GM10248 (cell line): ENCODE results near the gene MICALL2.

Source experiments
- CTCF ChIA-PET: fragments of 300-600 bp; sonication (Branson Sonifier 250); formaldehyde crosslinking; extraction: SDS; loops from one replicate; lab custom pipeline; 2021; ENCODE audit warnings: antibody characterized with exemption; lab: Yijun Ruan, JAX
- POLR2A ChIA-PET: fragments of 350-650 bp; sonication (Branson Sonifier 250); formaldehyde crosslinking; extraction: SDS; loops from one replicate; lab custom pipeline; 2020; ENCODE audit warnings: antibody characterized with exemption; lab: Yijun Ruan, JAX
- DNase-seq: peaks from one replicate; pipeline ENCODE4 v3.0.0; 2012; ENCODE audit errors: extremely low spot score
- TF ChIP-seq, protein P1 (sequence below): IDR thresholded peaks from 2 replicates; pipeline ENCODE4 v1.5.1; 2012; ENCODE audit warnings: mild to moderate bottlenecking, low read depth; ENCODE audit errors: extremely low read depth, missing control alignments, control extremely low read depth

The MICALL2 gene

DNA sequence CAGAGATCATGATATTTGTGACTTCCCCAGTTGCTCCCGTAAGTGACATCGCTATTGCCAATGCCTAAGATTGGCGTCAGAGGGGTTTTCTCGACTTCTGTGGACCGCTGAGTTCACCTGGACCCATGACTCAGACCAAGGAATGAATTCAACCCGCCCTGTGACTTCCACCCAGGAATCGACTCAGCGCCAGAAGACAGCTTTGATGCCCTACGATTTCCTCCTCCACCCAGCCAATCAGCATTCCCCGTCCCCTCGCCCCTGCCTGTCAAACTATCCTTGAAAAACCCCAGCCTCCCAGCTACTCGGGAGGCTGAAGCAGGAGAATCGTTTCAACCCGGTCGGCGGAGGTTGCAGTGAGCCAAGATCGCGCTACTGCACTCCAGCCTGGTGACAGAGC is 58.3 kb downstream of the MICALL2 start:
- TF ChIP-seq, protein P1, sequence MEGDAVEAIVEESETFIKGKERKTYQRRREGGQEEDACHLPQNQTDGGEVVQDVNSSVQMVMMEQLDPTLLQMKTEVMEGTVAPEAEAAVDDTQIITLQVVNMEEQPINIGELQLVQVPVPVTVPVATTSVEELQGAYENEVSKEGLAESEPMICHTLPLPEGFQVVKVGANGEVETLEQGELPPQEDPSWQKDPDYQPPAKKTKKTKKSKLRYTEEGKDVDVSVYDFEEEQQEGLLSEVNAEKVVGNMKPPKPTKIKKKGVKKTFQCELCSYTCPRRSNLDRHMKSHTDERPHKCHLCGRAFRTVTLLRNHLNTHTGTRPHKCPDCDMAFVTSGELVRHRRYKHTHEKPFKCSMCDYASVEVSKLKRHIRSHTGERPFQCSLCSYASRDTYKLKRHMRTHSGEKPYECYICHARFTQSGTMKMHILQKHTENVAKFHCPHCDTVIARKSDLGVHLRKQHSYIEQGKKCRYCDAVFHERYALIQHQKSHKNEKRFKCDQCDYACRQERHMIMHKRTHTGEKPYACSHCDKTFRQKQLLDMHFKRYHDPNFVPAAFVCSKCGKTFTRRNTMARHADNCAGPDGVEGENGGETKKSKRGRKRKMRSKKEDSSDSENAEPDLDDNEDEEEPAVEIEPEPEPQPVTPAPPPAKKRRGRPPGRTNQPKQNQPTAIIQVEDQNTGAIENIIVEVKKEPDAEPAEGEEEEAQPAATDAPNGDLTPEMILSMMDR = no peak
- CTCF ChIA-PET = no interaction called here
- no peak for DNase-seq
- POLR2A ChIA-PET = no interaction called here

- TF ChIP-seq, protein P1 = no peak
- CTCF ChIA-PET = no interaction called here
- POLR2A ChIA-PET = no interaction called here
- DNase-seq = no peak
Observed at GRCh38 chr7:1400371-1400770, 58.9 kb downstream of the MICALL2 start.

DNA sequence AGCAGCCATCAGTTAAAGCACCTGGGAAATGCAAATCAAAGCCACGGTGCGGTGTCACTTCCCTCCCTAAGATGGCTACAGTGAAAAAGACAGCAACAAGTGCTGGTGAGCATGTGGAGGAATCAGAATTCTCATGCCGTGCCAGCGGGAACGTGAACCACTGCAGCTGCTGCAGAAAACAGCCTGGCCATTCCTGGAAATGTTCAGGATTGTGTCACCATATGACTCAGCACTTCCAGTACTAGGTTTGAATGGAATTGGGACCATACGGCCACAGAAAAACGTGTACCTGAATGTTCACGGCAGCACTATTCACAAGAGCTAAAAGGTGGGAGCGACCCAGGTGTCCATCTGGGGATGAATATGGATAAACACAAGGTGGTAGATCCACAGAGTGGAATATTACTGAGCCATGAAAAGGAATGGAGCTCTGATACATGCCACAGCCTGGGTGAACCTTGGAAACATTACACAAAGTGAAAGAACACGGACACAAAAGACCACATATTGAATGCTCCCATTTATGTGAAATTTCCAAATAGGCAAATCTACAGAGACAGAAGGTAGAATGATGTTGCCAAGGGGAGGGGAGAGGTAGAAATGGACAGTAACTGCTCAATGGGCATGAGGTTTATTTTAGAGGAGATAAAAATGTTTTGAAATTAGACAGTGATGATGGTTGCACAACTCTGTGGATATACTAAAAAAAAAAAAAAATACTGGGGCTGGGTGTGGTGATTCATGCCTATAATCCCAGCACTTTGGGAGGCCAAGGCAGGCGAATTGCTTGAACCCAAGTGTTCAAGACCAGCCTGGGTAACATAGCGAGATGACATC is 61.6 kb downstream of the MICALL2 start:
- TF ChIP-seq, protein P1 = no peak
- ChIA-PET POLR2A (no interaction called here), CTCF (no interaction called here)
- DNase-seq = no peak

DNA sequence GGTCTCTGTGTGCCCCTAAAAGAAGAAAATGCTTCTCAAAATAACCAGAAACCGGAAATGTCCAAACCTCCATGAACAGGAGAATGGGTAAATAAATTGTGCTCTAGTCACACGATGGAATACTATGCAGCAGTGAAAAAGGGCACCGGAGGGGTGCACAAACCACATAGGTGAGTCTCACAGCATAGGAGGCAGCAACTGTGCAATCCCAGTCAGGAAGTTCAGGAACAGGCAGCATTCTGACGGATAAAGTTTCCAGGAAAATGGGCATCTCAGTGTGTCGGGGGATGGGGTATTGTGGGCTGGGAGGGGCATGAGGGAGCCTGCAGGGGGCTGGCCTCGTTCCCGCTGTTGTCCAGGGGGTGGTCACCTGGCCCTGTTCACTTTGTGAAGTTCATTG is 63.1 kb downstream of the MICALL2 start:
- TF ChIP-seq, protein P1 = no peak
- no peak for DNase-seq
- CTCF ChIA-PET = no interaction called here
- POLR2A ChIA-PET = no interaction called here

DNA sequence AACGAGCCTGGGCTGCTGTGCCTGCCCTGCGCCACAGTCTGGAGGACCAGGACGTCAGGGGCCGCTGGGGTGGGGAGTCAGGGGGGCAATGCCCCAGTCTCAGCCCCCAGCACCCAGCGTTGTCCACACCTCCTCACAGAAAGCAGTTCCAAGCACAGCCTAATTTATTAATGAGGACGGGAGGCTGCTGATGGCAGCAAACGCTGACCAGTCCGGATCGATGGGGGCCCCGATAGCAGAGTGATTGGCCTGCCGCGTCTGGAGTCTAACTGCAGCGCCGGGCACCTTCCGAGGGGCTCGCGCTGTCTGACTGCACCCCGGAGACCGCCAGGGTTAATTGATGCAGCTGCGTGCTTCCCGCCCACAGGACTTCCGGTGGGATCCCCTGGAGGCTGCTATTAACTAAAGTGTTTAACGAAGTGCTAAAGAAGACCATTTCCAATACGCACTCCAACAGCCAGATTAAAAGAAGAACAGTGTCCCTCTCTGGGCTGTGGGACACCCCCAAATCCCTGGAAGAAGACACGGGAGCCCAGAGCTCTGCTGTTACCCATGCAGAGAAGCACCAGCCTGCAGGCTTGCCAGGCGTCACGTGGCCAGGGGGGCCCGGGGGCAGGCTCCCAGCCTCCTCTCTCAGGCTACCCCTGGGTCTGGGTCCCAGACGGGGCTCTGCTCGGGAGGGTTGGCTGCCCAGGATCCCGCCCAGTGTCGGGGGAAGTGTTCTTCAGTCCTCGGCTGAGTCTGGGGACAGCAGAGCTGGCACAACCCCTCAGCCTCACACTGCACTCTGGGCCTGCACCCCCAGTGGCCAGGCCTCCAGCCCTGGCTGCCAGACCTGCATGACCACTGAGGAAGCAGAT is 63.8 kb downstream of the MICALL2 start:
- CTCF ChIA-PET = no interaction called here
- POLR2A ChIA-PET = no interaction called here
- TF ChIP-seq, protein P1 = no peak

GRCh38 chr7:1394371-1394770 is 64.9 kb downstream of the MICALL2 start:
- CTCF ChIA-PET = interaction anchor here (1.2 kb wide), 1 partner anchor 22 kb away, joined by 3 read pairs; no protein-coding TSS in a partner anchor
- TF ChIP-seq, protein P1 = no peak
- POLR2A ChIA-PET = no interaction called here
- DNase-seq = no peak

More for the DNA sequence above, 63.8 kb downstream of the MICALL2 start:
- no peak for DNase-seq
